DLD1 (cell line): Measurements from ENCODE around the gene OR2G6.
"Not testable (repeated sequence)": the region's sequence is repeated elsewhere in the genome, so short reads cannot be mapped to it uniquely, and the experiment has no call there.

Source experiments
- in situ Hi-C: cut with HindIII; loops from 2 replicates; pipeline ENCODE4 v1.10.0; 2017; ENCODE audit warnings: low sequenced_read_pairs

Gene OR2G6

GRCh38 chr1:248507773-248508172, at the start of gene OR2G6:
TSS of gene OR2G6 (plus strand) at chr1:248508073. CDS start at chr1:248521647, 13,574 bp downstream.
- in situ Hi-C loops = not testable (repeated sequence)

DNA sequence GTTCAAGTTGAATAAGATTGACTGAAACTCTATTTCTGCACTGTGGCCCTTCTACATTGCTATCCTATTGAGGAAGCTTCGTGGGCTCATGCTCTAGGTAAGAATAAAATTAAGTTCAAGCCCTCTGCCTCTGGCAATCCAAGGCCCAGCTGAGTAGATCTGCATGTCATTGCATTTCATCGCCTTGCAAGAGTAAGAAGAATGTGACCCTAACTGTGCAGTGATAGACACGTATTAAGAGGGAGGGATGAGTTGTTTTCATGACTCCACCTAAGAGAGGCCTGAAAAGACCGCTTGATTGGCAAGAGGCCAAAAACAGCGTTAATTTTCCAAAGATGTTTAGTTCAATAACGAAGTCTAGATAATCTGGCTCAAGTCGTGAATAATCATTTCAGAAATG, 48.8 kb upstream of the OR2G6 start:
- in situ Hi-C loops = not testable (repeated sequence)

- in situ Hi-C loops = no loop called here
Observed at GRCh38 chr1:248471154-248471553, 36.7 kb upstream of the OR2G6 start.

GRCh38 chr1:248472111-248472510, 35.8 kb upstream of the OR2G6 start:
- in situ Hi-C loops = not testable (repeated sequence)

- in situ Hi-C loops = not testable (repeated sequence)
Observed at GRCh38 chr1:248473051-248473450, 34.8 kb upstream of the OR2G6 start, which contains the start of gene OR2T3. TSS of gene OR2T3 (plus strand) at chr1:248473351. CDS start at chr1:248473351, 0 bp downstream.

GRCh38 chr1:248475660-248476059, 32.2 kb upstream of the OR2G6 start:
- in situ Hi-C loops = not testable (repeated sequence)

- in situ Hi-C loops = not testable (repeated sequence)
Observed at GRCh38 chr1:248481686-248482579, 25.9 kb upstream of the OR2G6 start.

- in situ Hi-C loops = not testable (repeated sequence)
Observed at GRCh38 chr1:248488289-248488688, 19.6 kb upstream of the OR2G6 start, which contains the start of gene OR2T5. TSS of gene OR2T5 (plus strand) at chr1:248488589. CDS start at chr1:248488589, 0 bp downstream.

GRCh38 chr1:248496661-248497060, 11.2 kb upstream of the OR2G6 start:
- in situ Hi-C loops = not testable (repeated sequence)

DNA sequence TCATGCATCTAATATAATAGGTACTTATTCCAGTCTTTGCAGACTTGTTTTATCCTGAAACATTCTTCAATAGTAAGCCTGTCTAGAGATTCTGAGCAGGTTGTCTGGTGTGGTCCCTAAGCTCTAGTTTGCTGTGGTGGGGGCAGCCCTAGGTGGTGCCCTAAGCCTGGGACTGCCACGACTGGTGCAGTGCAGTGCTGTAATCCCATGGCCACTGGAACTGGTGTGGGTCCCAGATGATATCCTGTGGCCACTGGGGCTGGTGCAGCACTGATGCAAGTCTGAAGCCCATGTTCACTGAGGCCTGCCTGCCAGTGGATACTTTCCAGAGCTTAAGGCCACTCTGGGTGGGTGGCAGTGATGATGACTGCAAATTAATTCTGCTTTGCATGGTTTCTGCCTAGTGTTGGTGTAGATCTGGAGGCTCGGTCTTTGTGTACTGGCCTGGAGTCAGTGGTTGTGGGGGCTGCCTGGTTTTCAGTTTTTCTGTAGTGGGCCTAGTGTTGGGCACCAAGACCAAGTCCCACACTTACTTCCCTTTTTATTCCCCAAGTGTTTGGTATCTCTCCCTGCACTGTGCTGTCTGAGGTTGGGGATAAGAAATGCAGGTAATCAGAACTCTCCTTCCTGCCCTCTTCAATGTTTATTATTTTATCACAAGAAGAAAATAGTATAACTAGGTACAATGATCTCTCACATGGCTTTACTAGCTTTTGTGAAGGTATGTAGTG, 7.4 kb upstream of the OR2G6 start:
- in situ Hi-C loops = not testable (repeated sequence)

DNA sequence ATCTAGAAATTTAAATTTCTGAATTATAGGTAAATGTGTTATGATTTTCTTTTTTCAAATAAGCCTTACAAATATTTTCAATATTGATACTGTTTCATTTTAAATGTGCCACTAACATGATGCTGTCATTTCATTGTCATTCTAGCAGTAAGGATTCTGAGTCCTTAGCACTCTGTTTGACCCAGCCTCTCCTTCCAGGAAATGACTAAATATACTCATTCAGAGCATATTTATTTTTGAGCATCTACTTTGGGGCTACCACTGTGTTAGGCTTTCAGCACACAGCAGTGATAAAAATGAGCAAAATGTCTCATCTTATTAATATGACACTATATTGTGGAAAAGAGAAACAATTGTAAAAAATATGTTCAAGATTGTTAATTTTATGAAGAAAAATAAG, 2.3 kb downstream of the OR2G6 start:
- in situ Hi-C loops = not testable (repeated sequence)

GRCh38 chr1:248521856-248522255, 14.0 kb downstream of the OR2G6 start:
- in situ Hi-C loops = no loop called here

GRCh38 chr1:248537449-248537848, 29.6 kb downstream of the OR2G6 start:
- in situ Hi-C loops = not testable (repeated sequence)

- in situ Hi-C loops = not testable (repeated sequence)
Observed at GRCh38 chr1:248547383-248547782, 39.5 kb downstream of the OR2G6 start.

GRCh38 chr1:248551027-248551426, 43.2 kb downstream of the OR2G6 start:
- in situ Hi-C loops = not testable (repeated sequence)

DNA sequence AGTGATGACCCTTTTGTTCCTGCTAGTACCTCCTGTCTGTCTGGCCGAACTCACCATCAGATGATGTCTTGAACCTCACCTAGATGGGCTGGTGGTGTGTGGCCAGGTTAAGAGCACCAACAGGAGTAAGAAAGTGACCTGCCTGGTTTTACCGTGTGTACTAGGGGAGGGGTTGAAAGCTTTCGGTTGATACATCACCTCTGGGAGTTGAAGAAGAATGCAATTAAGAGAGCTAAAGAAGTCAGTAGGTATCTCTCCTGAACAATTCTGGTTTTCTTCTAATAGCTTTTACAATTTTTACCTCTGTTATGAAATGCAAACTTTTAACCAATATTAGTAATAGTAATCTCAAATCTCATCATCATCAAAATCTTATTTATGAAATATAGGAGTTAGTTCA, 54.8 kb downstream of the OR2G6 start, which contains the start of gene OR2T29:
TSS of gene OR2T29 (minus strand) at position 101 of the 400 bp plus-strand sequence. CDS start 3,281 bp downstream, outside the sequence.
- in situ Hi-C loops = not testable (repeated sequence)

DNA sequence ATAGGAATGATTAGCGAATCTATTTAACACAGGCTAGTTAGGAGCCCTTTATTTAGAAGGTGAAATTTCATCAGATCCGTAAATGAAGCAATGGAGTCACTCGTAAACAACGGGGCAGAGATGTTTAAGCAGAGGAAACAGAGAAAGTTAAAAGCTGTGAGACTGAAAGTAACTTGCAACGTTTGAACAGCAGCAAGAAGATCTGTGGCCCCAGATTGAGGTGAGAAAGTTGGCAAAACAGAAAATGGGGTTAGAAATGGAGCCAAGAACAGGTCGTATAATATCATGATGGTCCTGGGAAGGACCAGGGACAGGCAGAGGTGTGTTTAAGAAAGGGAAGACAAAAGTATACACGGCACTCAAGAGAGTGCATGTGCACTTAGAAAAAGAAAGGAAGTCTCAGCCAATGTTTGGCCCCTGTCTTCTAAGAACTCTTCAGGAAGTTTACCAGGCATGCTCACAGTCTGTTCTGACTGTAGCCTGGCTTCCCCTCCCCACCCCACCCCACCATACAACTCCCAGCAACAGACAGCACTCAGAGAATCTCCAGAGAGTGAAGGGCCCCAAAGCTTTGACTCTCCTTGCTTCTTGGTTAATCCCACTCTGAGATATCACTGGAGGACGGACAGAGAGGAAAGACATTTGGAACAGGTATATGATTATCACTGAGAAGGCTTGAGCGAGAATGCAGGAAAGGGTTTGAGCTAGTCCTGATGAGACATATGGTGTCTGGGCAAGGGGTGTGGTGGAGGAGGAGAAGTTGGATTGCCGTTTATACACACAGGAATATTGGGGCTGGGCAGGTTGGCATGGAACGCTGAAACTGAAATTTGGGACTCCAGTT, 57.9 kb downstream of the OR2G6 start:
- in situ Hi-C loops = not testable (repeated sequence)

- in situ Hi-C loops = not testable (repeated sequence)
Observed at GRCh38 chr1:248569049-248569448, 61.2 kb downstream of the OR2G6 start.

DNA sequence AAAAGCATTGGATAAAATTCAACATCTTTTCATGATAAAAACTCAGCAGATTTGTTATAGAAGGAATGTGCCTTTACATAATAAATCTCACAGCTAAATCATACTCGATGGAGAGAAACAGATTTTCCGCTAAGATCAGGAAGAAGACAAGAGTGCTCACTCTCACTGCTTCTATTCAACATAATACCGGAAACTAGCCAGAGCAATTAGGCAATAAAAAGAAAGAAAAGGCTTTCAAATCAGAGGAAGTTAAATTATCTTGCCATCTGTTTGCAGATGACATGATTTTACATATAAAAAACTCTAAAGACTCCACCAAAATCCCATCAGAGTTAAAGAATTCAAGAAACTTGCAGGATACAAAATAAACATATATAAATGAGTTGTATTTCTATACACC, 62.9 kb downstream of the OR2G6 start:
- in situ Hi-C loops = not testable (repeated sequence)

DNA sequence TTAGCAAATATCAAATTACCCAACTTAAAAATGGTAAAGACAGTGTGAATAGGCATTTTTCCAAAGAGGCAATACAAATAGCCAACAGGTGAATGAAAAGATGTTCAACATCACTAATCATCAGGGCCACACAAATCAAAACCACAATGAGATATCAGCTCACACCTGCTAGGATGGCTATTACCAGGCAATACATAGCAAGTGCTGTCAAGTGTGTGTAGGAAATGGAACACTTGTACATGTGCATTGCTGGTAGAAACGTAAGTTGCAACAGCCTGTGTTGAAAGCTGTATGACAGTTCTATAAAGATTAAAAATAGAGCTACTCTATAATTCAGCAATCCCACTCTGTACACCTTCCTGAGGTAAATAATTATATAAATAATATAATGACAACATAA, 64.2 kb downstream of the OR2G6 start:
- in situ Hi-C loops = not testable (repeated sequence)
